NAMALWA (cell line): ENCODE data around the gene CBX2.

ENCODE experiments used
- DNase-seq: peaks from one replicate; pipeline ENCODE4 v3.0.0-alpha.2; 2015; ENCODE audit warnings: low spot score

The CBX2 gene

DNA sequence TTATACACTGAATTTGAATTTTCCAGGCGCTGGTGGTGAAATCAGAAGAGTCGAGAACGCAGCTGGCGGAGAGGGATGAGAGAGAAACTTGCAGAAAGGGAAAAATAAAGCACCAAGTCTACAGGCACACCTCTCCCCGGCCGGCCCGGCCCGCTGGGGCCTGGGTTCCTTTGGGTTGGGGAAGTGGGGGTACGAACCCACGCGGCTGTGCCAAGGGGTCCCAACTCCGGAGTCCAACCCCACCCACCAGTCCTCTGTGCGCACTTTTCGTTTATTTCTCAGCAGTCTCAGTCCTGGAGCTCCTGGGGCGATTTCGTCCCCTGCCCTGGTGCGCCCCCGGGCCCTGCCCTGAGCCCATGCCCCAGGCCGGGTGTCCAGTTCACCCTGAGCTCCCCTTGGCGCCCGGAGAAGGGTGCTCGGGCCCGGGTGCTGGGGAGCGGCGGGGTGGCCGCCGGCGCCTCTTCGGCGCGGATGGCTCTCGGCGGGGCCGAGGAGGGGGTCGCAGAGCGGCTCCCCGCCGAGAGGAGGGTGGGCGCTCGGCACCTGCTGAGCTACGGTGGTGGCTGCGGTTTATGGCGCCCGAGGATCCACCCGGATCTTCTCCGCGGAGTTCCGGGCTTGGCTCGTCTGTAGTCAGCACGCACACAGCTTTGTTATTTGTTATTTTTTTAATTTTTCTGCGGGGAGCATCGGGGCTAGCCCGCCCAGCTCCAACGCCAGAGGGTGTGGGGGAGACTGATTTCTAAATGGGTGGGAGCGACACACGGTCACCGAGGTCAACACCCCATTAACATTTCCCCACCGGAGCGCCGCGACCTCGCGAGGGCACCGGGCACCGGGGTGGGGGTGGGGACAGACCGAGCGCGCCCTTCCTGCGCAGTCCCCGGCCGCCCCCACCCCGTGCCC is 34.7 kb downstream of the CBX2 start:
- no peak for DNase-seq

DNA sequence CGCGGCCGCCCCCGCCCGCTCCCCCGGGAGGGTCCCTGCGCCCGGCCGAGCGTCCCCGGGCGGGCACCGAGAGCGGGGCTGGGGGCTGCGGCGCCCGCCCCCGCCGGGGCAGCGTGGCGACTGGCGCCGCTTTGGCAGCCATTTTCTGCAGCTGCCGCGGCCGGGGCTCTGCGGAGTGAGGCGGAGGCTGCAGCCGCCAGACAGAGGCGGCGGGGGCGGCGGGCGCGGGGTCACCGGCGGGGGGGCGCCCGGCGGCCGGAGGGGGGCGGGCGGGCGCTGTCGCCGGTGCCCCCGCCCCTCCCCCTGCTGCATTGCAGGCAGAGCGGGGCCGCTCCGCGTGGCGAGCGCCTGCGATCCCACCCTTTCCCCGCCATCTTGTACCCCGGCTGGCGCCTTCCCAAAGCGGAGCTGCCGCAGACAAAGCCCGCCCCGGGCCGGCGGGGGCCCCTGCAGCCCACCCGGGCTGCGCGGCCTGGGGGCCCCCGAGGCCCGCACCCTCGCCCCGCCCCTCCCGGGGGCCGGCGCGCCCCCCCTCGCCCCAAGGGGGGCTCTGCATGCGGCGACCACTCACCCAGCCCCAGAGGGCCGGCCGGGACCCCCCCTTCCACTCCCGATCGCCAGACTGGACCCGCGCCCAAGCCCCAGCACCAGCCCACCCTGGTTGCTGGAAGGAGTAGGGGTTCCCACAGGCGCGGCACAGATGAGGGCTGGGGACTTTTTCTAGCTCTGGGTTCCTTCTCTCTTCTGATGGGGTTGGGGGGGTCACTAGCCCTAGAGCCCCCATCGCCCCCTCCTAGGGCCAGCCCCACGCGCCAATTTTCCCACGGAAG is 35.6 kb downstream of the CBX2 start:
- no peak for DNase-seq

DNA sequence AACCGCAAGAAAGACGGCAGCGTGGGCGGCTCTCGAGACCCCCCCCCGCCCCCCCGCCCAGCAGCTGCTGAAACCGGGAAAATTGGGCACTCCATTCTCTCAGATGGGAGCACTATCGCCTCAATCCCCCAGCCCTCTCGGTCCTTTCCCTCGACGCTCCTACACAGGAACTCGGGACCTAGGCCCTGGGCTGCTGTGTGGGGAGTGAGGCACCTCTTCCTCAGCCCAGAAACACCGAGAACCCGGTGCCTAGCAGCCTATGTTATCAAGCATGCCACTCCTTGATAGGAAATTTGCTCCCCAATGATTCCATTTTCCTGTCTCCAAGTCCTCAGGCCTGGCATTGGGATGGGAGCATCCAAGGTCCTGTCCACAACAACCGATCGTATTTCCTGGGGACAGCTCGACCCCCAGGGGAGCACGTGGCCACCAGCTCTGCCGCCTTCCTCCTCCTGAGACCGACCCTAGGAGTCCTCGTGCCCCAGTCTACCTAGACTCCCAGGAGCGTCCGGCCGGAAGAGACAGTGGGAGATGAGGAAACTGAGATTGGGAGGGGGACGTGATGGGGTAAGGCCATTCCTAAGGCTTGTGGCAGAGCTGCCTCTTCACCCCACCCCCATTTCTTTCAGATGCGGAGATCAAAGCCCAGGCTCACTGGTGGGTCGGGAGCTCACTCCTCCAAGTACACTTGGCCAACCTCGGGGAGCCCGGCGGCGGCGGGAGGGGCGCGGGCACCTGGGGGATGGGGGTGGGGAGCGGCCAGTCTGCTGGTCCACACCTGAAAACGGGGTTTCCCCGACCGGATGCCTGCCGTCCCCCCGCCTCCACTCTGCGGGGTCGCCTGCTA is 36.4 kb downstream of the CBX2 start:
- DNase-seq, result no peak

DNA sequence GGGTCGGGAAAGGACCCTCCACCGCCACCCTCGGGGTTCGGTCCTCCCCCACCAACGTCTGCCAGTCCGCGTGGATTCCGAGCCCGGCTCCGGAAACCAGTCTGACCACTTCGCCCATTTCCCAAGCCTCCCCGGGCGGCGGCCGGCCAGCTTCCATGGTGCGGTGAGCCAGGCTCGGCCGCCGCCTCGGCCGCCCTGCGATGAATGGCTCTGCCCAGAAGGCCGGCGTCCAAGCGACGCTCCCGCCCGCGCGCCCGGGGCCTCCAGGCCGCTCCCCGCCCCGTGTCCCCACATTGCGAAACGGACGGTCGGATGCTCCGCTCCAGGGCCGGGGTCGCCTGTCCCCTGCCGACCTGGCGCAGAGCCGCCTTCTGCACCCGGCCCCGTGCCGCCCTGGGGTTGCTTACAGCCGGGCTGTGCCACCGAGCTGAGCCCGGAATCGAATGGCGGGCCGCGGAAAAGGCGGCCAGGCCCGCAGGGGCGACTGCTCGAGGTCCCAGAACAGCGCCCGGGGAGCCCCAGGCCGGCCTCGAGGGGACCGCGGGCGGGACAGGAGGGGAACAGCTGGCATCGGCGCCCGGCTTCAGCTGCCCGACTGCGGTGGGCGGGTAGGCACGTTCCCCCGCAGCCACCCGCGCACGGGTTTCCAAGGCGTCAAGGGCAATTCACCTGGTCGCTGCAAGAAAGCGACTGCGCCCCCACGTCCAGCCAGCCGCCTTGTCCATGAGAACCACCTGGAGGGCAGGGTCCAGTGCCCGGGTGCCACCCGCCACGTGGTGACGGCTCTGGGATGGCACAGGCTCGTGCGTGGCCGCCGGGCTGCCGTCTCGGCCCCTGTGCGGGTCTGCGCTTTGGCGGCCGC is 37.3 kb downstream of the CBX2 start:
- no peak for DNase-seq

DNA sequence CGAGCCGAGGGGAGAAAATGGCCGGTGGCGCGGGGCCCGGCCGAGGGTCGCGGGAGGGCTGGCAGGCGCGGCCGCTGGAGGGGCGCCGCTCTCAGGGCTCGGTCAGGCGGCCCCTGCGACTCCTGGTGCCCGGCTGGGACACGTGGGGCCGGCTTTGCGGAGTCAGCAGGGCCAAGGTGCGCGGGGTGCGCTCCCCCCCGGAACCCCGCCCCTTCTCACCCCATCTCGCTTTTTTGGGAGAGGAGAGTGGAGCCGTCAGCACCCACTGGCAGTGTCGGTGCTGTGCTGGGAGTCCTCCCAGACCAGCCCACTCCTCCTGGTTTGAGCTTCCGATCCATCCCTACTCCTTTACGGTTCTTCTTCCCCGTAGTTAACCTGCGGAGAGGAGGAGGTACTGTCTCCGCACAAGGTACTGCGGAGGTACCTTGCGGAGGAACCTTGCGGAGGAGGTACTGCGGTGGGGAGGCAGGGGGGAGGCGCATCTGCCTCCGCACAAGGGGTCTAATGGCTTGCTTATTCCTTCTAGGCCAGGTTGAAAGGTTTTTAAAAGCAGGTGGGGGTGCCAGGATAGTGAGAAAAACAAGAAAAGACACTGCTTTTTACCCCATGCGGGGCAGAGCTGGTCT is 38.0 kb downstream of the CBX2 start:
- DNase-seq, result no peak

DNA sequence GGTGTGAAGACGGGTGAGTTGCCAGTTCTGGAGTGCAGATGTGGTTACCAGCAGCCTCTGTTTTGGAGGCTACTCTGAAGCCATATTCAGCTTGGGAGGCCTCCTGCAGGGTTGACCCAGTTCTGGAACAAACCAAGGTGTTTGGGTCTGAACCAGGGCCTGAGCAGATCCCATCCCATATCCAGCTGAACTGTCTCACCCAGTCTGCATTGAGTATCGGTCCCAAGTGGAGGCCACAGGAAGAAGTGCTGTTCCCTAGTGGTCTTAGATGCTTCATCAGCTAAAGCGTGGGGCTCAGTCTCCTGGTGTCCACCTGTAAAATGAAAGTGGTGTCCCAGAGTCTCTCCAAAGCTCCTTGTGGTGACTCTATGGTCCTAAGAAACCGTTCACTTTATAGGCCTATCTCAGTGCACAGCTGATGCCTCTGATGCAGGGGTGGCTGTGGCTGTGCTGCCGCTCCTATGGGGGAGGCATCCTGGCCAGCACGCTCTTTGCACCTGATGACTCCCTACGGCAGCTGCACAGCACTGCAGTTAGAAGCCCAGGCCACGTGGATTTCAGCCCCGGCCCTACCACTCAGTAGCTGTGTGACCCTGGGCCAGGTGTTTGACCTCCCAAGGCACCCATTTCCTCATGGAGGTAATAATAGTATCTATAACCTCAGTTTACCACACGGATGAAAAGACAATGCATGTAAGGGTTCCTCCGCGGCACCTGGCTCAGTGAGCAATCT is 40.2 kb downstream of the CBX2 start:
- DNase-seq, result peak; percentile 66

DNA sequence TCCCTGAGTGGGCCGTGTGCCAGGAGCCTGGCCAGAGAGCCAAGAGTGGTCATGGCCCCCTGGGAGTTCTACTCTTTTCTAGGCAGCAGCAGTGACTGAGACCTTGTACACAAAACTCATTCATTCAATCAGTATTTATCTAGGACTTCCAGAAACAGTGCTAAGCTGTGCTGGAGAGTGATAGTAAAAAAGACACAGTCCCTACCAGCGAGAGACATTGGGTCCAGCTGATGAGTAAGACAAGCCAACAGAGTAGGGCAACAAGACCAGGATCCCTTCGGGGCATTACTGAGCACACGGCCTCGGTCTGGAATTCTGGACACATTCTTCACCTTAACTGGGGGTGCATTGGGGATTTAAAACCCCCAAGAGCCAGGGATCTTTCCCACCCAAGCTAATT is 41.1 kb downstream of the CBX2 start:
- no peak for DNase-seq

DNA sequence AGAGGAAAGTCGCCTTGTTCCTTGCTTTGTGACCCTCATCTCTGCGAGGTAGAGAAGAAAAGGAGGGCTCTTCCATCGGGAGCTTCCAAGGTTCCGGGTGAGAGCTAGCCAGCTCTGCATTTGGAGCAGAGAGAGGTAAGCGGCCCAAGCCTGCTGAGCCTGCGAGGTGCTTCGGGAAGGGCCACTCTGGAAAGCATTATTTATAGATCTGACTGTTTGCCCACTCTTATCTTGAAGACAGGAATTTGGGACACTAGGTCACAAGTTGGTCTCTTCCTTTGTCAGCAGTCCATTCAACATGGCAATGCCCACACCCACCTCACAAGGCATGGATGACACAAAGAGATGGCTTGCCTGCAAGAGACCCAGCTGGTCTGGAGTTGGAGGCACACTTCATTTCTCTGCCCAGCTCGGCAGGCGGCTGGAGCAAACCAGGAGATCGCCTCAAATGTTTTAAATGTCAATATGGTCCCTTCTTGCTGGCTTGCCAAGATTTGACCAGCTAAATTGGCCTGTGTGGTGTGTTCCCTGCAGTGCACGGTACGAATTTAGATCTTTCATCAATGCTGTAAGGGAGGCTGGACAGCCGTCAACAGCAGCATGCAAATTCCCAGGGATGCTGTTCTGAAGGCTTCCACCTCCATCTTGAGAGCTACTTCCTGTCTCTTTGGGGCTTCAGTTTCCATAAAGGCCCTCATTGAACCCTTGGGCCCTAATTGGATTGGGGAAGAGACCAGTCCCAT is 41.8 kb downstream of the CBX2 start:
- no peak for DNase-seq

DNA sequence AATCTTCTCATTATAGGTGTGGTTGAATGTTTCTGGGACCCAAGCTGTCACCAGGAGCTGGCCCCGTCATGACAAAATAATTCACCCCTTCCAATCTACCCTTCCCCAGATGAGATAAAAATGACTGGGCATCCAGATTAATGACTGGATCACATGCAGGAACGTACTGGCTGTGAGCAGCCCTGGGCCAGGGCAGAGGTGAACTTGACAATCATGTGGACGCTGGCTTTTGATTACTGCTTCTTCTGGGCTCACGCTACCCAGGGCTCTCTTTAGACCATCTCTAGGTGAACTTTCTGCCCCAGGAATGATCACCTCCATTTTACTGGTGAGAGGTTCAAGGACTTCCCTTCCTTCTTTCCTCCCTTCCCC is 43.0 kb downstream of the CBX2 start:
- no peak for DNase-seq

DNA sequence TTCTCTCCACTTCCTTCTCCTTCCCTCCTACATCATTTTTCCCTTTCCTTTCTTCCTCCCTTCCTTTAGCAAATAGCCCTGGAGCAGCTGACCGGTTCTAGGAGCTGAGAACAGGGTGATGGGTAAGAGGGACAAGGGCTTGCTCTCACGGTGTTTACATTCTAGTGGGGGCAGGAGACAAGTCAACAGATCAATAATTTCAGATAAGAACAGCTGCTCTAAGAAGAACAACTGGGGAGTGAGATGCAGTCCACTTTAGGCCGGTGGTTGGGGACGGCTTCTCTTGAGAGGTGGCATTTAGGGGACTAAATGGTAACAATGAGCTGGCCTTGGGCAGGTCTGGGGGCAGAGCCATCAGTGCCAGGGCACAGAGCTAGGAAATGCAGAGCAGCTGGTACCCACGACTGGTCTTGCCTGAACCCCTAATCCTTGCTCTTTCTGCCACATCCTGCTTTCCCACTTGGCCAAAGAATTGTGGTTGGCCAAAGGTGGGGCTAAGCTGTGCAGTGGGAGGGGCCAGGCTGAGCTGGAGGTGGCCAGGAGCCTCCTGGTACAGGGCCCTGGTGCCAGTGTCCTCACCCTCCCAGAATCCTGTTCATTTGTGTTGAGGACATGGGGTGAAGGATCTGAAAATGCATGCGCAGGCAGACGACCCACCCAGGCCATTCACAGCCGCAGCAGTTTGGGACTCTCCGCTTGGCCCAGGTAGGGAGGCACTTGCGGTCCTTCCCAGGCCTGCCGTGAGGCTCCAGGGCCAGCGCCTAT is 43.6 kb downstream of the CBX2 start:
- no peak for DNase-seq

DNA sequence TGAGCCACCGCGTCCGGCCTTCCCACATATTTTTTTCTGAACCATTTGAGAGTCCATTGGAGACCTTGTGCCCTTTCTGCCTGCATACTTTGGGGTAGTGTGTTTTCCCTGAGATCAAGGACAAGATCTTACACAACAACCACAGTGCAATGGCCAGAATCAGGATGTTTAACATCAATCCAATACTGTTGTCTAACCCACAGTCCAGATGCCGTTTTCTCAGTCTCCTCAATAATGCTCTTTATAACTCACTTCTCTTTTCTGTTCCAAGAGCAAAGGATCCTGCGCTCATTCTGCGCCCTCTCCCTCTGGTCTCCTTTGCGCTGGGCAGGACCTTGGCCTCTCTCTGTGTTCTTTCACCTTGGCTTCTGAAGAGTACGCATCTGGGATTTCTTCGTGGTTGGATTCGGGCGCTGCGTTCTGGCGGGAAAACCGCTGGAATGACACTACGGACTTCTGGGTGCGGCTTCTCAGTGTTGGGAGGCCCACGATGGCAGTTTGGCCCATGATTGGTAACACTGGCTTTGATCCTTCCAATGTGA is 44.7 kb downstream of the CBX2 start:
- DNase-seq, result no peak

DNA sequence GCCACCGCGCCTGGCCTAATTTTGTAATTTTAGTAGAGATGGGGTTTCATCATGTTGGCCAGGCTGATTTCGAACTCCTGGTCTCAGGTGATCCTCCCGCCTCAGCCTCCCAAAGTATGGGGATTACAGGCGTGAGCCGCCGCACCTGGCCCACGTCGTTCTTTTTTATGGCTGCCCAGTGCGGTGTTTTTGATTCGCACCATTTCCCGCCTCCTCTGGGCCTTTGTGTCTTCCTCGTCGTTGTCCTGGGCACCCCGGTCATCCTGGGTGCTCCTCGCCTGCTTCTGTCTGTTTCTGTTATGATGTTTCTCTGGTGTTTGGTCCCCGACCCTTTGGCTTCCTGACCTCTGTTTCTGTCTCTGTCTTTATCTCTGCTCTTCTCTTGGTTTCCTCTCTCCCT is 46.3 kb downstream of the CBX2 start:
- no peak for DNase-seq

DNA sequence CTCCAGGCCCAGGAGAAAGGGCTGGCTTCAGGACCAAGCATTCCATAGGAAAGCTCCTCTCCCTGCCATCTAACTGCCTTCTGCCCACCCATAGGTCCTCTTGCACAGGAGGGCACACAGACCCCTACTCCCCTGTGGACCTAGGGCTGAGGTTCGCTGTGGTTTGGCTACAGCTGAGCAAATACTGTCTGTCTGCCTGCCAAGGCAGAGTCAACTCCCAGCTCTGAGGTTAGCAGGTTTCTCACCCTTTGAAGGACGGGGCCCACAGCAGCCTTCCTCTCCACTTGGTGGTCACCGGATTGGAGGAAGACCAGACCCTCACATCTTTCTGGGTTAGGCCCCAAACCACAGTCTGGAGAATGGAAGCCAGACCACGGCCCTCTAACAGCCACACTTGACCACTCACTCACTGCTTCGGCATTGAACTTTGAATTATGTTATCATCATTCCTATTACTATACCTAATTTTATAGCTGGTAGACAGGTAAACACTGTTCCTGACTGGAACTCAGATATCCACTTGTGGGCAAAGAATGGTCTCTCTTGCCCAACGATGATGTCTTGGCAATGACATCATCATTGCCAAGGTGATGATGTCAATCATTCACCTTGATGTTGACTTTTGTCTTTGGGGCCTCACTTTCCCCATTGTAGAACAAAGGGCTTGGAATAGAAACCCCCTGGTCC is 47.1 kb downstream of the CBX2 start:
- DNase-seq, result no peak

DNA sequence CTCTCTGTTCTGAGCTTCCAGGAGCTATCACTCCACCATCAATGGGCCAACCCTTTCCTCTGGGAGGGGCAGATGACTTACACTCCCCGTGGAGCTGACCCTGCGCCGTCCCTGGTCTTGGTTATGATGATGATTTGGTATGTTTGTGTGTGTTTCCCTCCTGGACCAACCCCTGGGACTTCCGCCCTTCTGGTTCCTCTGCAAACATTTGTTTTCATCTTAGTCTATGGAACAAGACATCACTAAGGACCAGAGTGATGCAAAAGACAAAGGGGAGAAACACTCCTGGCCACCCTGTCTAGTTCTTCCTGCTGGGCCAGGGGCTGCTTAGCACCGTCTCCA is 47.6 kb downstream of the CBX2 start:
- no peak for DNase-seq

DNA sequence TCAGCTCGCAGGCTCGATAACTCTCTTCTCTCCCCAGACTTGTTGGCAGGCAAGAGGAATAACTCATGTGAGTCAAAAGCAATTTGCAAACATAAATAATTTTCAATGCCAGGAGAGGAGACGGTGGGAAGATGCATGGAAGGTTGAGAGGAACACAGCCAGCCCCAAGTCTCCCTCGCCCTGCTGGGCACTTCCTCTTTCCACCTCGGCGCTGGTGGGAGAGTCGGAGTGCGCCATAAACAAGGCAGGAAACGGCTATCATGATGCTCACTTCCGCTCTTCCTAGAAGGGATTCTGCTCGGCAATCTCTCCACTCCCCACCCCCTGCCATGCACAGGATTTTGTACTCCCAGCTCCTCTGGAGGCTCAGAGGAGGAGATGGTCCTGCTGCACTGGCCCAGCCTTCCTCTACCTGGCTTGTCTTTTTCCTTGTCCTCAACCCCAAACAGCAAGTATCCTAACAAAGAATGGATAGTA is 48.3 kb downstream of the CBX2 start:
- DNase-seq, result no peak

DNA sequence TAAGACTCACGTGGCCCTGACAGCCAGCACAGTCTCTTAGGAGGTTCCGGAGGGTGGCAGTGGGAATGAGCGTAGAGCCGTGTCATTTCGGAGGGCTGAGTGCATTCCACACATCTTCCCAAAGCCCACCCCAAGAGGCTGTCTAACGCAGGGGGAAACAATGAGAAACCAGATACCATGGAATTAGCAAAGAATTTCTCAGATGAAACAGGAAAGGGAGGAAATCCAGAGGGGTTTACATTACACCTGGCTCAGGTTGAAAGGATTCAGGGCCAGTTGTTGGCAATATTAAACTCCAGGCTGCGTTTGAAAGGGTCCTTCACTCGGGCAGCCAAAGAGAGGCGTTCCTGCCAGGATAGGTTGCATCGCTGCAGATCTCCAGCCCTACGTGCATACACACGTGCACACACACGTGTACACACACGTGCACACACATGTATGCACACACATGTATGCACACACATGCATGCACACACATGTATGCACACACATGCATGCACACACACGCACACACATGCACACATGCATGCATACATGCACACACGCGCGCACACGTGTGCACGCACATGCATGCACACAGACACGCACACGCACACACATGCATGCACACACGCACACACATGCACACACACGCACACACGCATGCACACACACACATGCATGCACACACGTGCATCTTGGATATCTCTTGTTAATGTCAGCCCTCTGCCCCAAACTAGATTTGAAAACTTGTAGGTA is 49.1 kb downstream of the CBX2 start:
- DNase-seq, result no peak

DNA sequence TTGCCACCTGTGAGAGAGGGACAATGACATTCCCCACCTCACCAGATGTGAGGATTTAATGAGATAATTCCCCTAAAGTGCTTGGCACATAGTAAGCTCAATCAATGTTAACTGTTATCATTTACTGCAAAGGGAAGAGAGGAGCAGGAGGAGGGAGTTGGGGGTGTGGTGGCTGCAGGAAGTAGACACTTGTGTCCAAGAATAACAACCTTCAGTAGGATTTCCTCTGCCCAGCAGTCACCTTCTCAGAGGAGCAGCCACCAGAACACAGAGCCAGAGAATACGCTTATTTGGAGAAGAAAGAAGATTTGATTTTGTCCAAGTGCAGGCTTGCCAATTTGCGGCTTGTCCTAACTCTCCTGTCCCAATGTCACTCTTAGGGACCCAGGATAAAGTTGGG is 51.1 kb downstream of the CBX2 start:
- DNase-seq, result no peak
